ENCODE data around the gene SCLT1.
A peak's percentile ranks its signal among the peaks of the same experiment; 100 is the strongest.
"Not testable (repeated sequence)": the region's sequence is repeated elsewhere in the genome, so short reads cannot be mapped to it uniquely, and the experiment has no call there.

The SCLT1 gene

GRCh38 chr4:129093191-129093920 lies at the start of gene SCLT1:
TSS of gene SCLT1 (minus strand) at chr4:129093539. CDS start at chr4:129093103, 436 bp downstream.
- DNase-seq (ENCODE audit: low spot score), result peak; percentile 98

GRCh38 chr4:129140521-129140920 lies 47.2 kb upstream of the SCLT1 start:
- no peak for DNase-seq (ENCODE audit: low spot score)

- no peak for DNase-seq (ENCODE audit: low spot score)
These were observed 45.6 kb upstream of the SCLT1 start for GRCh38 chr4:129138810-129139496.

DNA sequence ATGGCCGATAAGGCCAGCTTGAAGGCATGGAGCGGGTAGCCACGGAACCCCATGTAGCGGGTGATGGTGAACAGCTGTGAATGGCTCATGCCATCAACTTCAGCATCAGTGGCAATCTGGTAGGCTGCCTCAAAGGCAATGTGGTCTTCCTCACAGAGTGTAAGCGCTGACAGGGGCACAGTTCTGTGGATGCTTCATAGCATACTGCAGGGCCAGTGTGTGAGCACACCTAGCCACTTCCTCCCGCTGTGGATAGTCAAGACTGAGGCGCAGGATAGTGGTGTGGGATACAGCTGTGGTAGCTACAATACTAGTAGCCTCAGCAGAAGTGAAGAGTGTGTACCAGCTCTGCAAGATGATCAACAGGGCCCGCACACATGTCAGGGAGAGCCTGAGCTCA lies 43.1 kb upstream of the SCLT1 start:
- DNase-seq (ENCODE audit: low spot score), result no peak

GRCh38 chr4:129131343-129131742 lies 38.0 kb upstream of the SCLT1 start:
- DNase-seq (ENCODE audit: low spot score), result no peak

GRCh38 chr4:129129143-129129542 lies 35.8 kb upstream of the SCLT1 start:
- no peak for DNase-seq (ENCODE audit: low spot score)

GRCh38 chr4:129126614-129127013 lies 33.3 kb upstream of the SCLT1 start:
- not testable (repeated sequence) for DNase-seq (ENCODE audit: low spot score)

- DNase-seq (ENCODE audit: low spot score), result no peak
These were observed 24.4 kb upstream of the SCLT1 start for GRCh38 chr4:129117705-129118104.

GRCh38 chr4:129113919-129114318 lies 20.6 kb upstream of the SCLT1 start:
- DNase-seq (ENCODE audit: low spot score), result no peak

- no peak for DNase-seq (ENCODE audit: low spot score)
These were observed 20.1 kb upstream of the SCLT1 start for GRCh38 chr4:129113434-129113833.

GRCh38 chr4:129111919-129112318 lies 18.6 kb upstream of the SCLT1 start:
- no peak for DNase-seq (ENCODE audit: low spot score)

GRCh38 chr4:129110931-129111330 lies 17.6 kb upstream of the SCLT1 start:
- no peak for DNase-seq (ENCODE audit: low spot score)

DNA sequence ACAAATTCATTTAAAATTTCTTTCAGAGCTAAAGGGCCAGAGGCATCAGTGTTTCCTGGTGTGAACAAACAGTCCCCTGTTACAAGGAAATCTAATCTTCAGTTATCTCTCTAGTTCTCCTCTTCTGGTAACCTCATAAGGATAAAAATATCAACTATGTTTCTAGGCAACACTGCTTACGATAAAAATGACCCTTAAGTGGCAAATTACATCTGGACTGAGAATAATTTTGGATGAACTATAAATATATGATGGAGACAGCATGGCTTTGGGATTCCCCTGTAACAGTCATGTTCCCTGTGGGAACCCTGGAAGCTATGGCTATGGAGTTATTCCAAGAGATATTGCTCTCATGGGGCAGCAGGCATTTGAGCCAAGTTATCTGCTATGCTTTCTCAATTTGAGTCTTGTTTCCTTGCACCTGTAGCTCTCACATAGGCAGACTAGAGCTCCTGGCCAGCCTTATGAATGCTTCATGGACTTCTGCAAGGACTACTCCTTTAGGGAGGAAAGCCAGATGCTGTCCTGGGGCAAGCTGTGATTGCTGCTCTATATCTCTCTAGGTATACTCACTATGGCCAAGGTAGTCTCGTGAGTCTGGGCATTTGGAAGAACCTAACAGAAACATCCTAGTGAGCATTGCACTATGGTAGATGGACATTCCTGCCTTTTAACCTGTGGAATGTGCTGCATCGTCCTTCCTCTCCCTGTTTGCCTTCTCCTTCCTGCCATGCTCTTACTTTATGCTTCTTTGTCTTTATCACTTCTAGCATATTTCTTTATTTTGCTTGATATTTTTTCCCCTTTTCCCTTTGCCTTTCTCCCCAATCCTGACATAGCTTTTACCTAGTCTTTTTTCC lies 16.9 kb upstream of the SCLT1 start:
- DNase-seq (ENCODE audit: low spot score), result no peak

DNA sequence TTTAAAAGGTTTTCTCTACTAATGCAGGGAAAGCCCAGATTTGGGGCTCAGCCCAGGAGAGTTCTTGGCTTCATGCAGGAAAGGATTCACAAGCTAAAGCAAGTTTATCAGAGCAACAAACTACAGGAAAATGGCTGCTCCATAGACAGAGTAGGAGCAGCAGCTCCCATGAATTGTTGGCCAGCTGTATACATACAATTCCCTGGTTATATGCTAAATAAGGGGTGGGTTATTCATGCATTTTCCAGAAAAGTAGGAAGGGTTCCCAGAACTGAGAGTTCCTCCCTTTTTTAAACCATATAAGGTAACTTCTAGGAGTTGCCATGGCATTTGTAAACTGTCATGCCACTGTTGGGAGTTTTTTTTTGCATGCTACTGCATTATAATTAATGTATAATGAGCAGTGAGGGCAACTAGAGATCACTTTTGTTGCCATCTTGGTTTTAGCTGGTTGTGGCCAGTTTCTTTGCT lies 5.2 kb upstream of the SCLT1 start:
- no peak for DNase-seq (ENCODE audit: low spot score)

- DNase-seq (ENCODE audit: low spot score), result peak; percentile 82
These were observed 2.6 kb upstream of the SCLT1 start, which contains the start of gene C4orf33 for GRCh38 chr4:129095811-129096454. TSS of gene C4orf33 (plus strand) at chr4:129096152. CDS start at chr4:129102611, 6,459 bp downstream.

DNA sequence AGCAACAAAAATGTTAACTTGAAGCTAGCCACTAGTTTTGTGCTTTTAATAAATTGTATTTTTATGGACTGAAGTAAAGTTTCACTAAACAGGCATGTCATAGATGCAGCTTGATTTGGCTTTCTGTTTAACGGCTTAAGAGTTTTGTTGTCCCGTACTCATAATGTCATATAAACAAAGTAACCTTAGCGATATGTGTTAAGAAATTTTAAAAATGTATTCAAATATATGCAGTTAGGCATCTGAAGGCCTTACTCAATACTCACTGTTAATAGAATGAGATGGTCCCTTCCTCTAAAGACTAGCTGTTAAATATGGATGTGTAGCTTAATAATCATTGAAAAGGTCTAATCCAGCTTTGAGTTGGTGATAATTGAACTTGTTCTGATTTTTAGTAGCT lies 1.0 kb upstream of the SCLT1 start:
- DNase-seq (ENCODE audit: low spot score), result no peak

- peak; percentile 37 for DNase-seq (ENCODE audit: low spot score)
These were observed 628 bp downstream of the SCLT1 start for GRCh38 chr4:129092631-129093190.

DNA sequence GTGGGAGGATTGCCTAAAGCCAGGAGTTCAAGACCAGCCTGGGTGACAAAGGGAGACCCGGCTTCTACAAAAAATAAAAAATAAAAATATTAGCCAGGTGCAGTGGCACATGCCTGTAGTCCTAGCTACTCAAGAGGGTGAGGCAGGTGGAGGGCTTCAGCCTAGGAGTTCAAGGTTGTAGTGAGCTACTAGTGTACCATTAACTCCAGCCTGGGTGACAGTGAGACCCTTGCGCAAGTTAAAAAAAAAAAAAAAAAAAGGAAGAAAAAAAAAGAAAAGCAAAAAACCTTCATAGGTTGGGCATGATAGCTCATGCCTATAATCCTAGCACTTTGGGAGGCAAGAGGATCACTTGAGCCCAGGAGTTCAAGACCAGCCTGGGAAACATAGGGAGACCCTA lies 5.8 kb downstream of the SCLT1 start:
- DNase-seq (ENCODE audit: low spot score), result no peak

DNA sequence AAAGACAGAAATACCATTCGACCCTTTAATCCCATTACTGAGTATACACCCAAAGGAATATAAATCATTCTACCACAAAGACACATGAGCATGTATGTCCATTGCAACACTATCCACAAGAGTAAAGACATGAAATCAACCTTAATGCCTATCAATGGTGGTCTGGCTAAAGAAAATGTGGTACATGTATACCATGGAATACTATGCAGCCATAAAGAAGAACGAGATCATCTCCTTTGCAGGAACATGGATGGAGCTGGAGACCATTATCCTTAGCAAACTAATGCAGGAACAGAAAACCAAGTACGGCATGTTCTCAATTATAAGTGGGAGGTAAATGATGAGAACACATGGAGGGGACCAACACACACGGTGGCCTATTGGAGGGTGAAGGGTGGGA lies 7.9 kb downstream of the SCLT1 start:
- no peak for DNase-seq (ENCODE audit: low spot score)

DNA sequence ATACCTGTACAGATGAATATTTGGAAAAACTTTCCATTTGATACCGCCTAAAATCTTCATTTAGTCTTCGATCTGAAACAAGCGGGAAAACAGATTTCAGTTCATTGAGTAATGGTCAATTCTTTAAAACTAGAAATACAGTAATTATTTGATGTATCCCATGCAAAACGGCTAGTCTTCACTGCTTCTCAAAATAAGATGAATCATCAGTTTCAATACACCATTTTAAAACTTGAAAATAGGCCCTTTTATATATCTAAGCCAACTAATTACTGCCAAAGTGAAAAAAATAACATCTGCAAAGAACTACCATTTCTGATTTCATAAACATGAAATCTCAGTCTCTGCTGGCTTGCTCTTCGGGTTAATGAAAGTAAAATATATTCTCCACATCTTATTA lies 11.0 kb downstream of the SCLT1 start:
- no peak for DNase-seq (ENCODE audit: low spot score)

GRCh38 chr4:129080129-129080528 lies 13.2 kb downstream of the SCLT1 start:
- no peak for DNase-seq (ENCODE audit: low spot score)

DNA sequence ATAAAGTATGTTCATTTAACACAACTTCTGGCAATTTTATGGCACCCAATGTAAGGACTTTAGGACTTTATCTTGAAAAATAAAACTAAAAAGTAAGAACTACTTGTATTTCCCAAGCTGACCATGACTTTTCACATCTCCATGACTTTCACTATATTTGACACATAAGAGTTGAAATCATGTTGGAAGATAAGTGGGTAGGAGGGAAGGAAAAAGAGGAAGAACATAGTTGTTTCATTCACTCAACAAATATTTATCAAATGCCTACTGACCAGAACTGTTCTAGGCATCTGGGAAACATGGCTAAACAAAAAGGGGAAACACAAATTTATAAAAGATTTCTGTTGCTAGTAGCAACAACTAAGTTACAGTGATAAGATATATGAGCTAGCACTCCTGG lies 16.0 kb downstream of the SCLT1 start:
- no peak for DNase-seq (ENCODE audit: low spot score)

Measured in hematopoietic multipotent progenitor cell treated with erythropoietin and hydrocortisone succinate and interleukin-3 and kit ligand, for 17 days (in vitro differentiated cells).